Neutrophil (primary cell): ENCODE results near the gene GABBR1.

ENCODE experiments used
- H3K27ac ChIP-seq: fragments of 200-600 bp; sonication (generic); 2 replicates; pipeline ENCODE4 v1.5.1; 2016; ENCODE audit warnings: mild to moderate bottlenecking, moderate library complexity
- H3K27me3 ChIP-seq: fragments of 200-600 bp; sonication (generic); 2 replicates; pipeline ENCODE4 v1.6.0; 2016; ENCODE audit warnings: mild to moderate bottlenecking
- H3K36me3 ChIP-seq: fragments of 200-600 bp; sonication (generic); 2 replicates; pipeline ENCODE4 v1.5.1; 2017
- H3K4me1 ChIP-seq, 2 experiments: fragments of 200-600 bp in 1 of 2; sonication (generic) in 1 of 2; 1 replicate in 1 of 2; 2 replicates in 1 of 2; pipeline versions ENCODE4 v1.5.1 to v1.6.1; 2013 to 2016; ENCODE audit warnings: low read depth in 1 of 2, low read length in 1 of 2, mild to moderate bottlenecking in 1 of 2, moderate library complexity in 1 of 2; ENCODE audit not compliant: control insufficient read depth in 1 of 2, insufficient read depth in 1 of 2
- H3K4me3 ChIP-seq, 2 experiments: fragments of 200-600 bp in 1 of 2; sonication (generic) in 1 of 2; 1 replicate in 1 of 2; 2 replicates in 1 of 2; pipeline ENCODE4 v1.5.1; 2013 to 2016; ENCODE audit warnings: low read depth in 1 of 2, low read length in 1 of 2, mild to moderate bottlenecking in 1 of 2, moderate library complexity in 1 of 2
- H3K9me3 ChIP-seq: fragments of 200-600 bp; sonication (generic); 2 replicates; pipeline ENCODE4 v1.5.1; 2016
- TF ChIP-seq, protein P1 (sequence below): fragments of 200-600 bp; sonication (generic); IDR thresholded peaks from 2 replicates; pipeline ENCODE4 v1.5.1; 2016; ENCODE audit warnings: antibody characterized with exemption

Gene GABBR1

DNA sequence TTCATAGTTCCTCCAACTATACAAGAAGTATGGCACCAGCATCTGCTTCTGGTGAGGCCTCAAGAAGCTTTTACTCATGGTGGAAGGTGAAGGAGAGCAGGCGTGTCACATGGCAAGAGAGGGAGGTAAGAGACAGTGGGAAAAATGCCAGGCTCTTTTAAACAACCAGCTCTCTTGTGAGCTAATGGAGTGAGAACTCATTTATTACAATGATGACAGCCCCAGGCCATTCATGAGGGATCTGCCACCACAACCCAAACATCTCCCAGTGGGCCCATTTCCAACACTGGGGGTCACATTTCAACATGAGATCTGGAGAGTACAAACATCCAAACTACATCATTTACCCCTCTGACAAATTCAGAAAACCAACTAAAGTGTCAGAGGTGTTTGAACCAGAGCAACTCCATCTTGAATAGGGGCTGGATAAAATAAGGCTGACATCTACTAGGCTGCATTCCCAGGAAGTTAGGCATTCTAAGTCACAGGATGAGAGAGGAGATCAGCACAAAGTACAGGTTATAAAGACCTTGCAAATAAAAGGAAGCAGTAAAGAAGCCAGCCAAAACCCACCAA, 71.3 kb downstream of the GABBR1 start:
- H3K27ac ChIP-seq, result no peak overlapping the region
- no peaks in the 10 kb centered on the region for H3K4me1 ChIP-seq
- no peak overlapping the region for H3K4me3 ChIP-seq
- H3K9me3 ChIP-seq, result no peaks in the 10 kb centered on the region
- TF ChIP-seq, protein P1, sequence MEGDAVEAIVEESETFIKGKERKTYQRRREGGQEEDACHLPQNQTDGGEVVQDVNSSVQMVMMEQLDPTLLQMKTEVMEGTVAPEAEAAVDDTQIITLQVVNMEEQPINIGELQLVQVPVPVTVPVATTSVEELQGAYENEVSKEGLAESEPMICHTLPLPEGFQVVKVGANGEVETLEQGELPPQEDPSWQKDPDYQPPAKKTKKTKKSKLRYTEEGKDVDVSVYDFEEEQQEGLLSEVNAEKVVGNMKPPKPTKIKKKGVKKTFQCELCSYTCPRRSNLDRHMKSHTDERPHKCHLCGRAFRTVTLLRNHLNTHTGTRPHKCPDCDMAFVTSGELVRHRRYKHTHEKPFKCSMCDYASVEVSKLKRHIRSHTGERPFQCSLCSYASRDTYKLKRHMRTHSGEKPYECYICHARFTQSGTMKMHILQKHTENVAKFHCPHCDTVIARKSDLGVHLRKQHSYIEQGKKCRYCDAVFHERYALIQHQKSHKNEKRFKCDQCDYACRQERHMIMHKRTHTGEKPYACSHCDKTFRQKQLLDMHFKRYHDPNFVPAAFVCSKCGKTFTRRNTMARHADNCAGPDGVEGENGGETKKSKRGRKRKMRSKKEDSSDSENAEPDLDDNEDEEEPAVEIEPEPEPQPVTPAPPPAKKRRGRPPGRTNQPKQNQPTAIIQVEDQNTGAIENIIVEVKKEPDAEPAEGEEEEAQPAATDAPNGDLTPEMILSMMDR, result no peak
- peaks cover 81% of the 10 kb centered on the region for H3K27me3 ChIP-seq
- no peaks in the 10 kb centered on the region for H3K36me3 ChIP-seq

DNA sequence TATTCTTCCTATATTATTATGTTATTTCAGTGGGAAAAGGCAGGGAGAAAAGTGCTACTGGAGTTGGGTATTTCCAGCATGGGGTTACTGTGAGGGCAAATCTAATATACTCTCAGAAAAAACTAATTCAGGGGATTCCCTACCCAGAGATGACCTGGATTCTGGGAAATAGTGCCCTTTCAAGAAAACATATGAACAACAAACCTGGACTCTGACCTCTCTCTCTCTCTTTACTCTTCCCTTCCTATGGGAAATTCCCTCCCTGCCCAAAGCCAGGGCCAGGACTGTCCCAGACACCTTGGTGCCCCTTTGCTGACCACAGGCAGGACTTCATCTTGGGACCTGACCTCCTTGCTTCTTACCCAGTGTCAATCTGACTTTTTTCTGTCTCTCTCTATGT, 71.9 kb downstream of the GABBR1 start:
- H3K4me1 ChIP-seq, result no peaks in the 10 kb centered on the region
- H3K27ac ChIP-seq, result no peak overlapping the region
- no peak overlapping the region for H3K4me3 ChIP-seq
- TF ChIP-seq, protein P1, result no peak
- no peaks in the 10 kb centered on the region for H3K9me3 ChIP-seq
- H3K27me3 ChIP-seq, result peaks cover 81% of the 10 kb centered on the region
- no peaks in the 10 kb centered on the region for H3K36me3 ChIP-seq

DNA sequence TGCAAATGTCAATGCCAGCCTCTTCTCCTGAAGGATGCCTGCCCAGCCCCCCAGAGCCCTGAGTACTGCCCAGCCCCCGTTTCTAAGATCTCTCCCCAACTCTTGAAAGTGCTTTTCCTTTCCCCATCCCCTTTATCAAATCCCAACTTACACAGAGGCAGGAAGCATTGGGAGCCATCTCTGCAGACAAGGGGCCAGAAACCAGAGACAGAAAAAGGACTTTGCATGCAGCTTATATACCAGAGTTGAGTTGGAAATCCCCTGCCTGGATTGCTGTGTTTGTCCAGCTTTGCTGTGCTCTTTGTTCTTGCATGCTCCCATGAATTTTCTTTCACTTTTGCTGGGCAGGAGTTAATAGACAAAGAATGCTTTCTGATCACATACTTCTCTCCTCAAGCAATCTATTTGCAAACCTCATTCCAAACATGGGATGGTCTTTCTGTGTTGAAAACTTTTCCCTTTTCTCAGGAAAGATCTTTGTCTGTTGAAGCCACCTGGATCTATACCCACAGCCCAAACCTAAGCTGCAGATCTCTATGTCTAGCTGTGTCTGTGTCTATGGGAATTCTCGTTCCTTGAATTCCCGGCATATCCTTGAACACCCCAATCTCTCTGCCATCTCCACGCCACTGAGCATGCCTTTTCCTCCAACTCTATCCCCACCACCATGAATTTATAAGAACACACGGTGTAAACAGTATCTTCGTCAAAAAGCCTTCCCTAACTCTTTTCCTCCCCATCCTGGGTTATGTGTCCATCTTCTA, 73.3 kb downstream of the GABBR1 start, which contains the start of gene UBD:
Gene UBD, minus strand, starts transcription at position 209 of the 764 bp plus-strand sequence. Its CDS starts 31 bp downstream, at position 178.
- H3K4me3 ChIP-seq, result no peak within 1 kb of the TSS
- no peaks in the 10 kb centered on the region for H3K4me1 ChIP-seq
- H3K9me3 ChIP-seq, result no peaks in the 10 kb centered on the region
- no peak within 1 kb of the TSS for H3K27ac ChIP-seq
- H3K27me3 ChIP-seq, result peaks cover 86% of the 10 kb centered on the region
- TF ChIP-seq, protein P1, result no peak
- H3K36me3 ChIP-seq, result no peaks in the 10 kb centered on the region

DNA sequence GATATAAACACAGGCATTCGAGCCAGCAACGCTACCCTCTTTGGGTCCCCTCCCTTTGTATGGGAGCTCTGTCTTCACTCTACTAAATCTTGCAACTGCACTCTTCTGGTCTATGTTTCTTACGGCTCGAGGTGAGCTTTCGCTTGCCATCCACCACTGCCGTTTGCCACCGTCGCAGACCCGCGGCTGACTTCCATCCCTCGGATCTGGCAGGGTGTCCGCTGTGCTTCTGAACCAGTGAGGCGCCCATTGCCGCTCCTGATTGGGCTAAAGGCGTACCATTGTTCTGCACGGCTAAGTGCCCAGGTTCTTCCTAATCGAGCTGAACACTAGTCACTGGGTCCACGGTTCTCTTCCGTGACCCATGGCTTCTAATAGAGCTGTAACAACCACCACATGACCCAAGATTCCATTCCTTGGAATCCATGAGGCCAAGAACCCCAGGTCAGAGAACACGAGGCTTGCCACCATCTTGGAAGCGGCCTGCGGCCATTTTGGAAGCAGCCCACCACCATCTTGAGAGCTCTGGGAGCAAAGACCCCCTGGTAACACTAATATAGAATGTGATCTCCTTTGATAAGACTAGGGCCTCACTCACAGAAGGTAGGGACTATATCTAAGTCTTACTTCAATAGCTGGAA, 74.4 kb downstream of the GABBR1 start:
- Histone ChIP-seq H3K4me3 (no peak overlapping the region), H3K4me1 (peaks cover 3 to 5% of the 10 kb centered on the region in 2 experiments), H3K27ac (no peak overlapping the region), H3K36me3 (no peaks in the 10 kb centered on the region), H3K9me3 (no peaks in the 10 kb centered on the region), H3K27me3 (peaks cover 86% of the 10 kb centered on the region)
- TF ChIP-seq, protein P1, result no peak

DNA sequence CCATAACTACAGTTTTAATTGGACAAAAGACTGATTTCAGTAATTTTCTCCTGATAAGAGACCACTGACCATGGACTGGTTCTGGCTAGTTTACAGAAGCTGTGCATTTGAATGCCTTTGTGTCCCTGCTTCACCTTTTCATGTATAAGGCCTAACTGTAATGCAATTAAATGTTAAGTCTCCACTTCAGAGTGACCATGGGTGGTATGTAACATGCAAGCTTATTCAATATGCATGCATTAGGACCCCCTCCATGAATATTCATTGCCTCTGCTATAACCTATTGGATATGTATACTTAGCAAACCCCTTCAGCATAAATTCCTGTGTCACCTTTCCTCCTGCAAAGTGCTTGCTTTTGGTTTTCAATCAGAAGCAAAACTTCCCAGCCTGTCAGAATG, 75.7 kb downstream of the GABBR1 start:
- H3K27ac ChIP-seq, result no peak overlapping the region
- H3K27me3 ChIP-seq, result peaks cover 86% of the 10 kb centered on the region
- peaks cover 3 to 13% of the 10 kb centered on the region in 2 experiments for H3K4me1 ChIP-seq
- TF ChIP-seq, protein P1, result no peak
- H3K4me3 ChIP-seq, result no peak overlapping the region
- H3K36me3 ChIP-seq, result no peaks in the 10 kb centered on the region
- no peaks in the 10 kb centered on the region for H3K9me3 ChIP-seq
